T follicular helper cell (primary cell): ENCODE results near the gene NCBP1.

ENCODE experiments used
- DNase-seq: peaks from one replicate; pipeline ENCODE4 v3.0.0-alpha.2; 2020; ENCODE audit warnings: low read depth

NCBP1 gene

GRCh38 chr9:97714435-97714834 is 80.8 kb downstream of the NCBP1 start:
- DNase-seq, result no peak

DNA sequence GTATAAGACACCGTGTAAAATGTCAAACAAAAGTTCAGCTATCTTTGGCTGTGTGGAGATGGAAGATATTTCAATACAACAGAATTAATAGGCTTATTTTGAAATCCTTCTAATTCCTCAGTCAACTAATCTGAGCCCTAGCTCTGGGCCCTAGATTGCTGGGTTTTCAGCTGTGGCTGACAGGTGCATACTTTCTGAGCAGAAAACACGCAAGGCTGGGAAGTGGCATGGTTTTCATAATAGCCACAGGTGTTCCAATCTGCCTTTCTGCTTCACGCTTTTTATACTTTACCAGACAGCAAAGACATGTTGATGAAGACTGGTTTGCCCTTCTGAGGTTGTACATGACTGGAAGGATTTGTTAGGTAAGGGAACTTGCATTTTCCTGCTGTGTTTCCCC is 84.2 kb downstream of the NCBP1 start:
- DNase-seq, result no peak

DNA sequence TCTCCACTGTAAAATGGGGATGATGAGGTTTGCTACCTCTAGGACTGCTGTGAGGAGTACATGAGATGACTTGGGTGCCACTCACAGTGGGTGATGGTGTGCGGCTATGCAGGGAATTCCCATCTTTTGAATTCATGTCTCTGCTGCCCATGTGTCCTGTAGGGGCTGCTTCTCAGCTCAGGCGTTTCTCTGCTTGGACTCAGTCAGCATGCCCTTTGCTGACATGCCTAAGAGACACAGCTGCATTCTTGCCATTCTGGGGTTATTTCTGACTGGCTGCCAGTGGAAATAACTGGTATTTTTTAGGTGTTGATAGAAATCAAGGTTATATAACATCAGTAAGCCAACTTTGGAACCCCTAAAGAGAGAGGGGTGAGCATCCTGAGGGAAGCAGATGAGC is 87.8 kb downstream of the NCBP1 start:
- DNase-seq, result no peak

GRCh38 chr9:97722331-97722730 is 88.7 kb downstream of the NCBP1 start:
- no peak for DNase-seq
